ENCODE measurements around the gene GADD45B.

- no peak for TF ChIP-seq CTCF (IDR thresholded peaks at IDR 0.05)
- TF ChIP-seq POLR2AphosphoS5 (IDR thresholded peaks at IDR 0.05), result no peak
Measured at GRCh38 chr19:2527171-2527570, 51.2 kb downstream of the GADD45B start.
